Gastroesophageal sphincter (tissue), 4 donors: ENCODE measurements around the gene NEDD4L. TPM values are rescaled to one million over a fixed set of nuclear protein-coding genes. Genes with fewer than 3 reads are reported as not detected.

Experiments
- ATAC-seq: fragments of 150-250 bp; one replicate; pipeline ENCODE4 v1.9.1; 2016; ENCODE audit warnings: mild to moderate bottlenecking, moderate library complexity
- H3K27ac ChIP-seq, 4 donors: fragments of 200-600 bp; sonication (generic) in 3 of 4; 1 replicate in 3 of 4; 2 replicates in 1 of 4; pipeline ENCODE4 v1.5.1; 2016 to 2019
- H3K27me3 ChIP-seq: fragments of 200-600 bp; sonication (generic); one replicate; pipeline ENCODE4 v1.5.1; 2019
- H3K36me3 ChIP-seq, 2 donors: fragments of 200-600 bp; sonication (generic); one replicate each; pipeline ENCODE4 v1.5.1; 2019; ENCODE audit warnings: control low read depth in 1 of 2
- H3K4me1 ChIP-seq, 3 donors: fragments of 200-600 bp; sonication (generic); 1 replicate in 2 of 3; 2 replicates in 1 of 3; pipeline ENCODE4 v1.5.1; 2016 to 2019; ENCODE audit warnings: control low read depth in 2 of 3
- H3K4me3 ChIP-seq, 2 donors: fragments of 200-600 bp; sonication (generic); one replicate each; pipeline ENCODE4 v1.5.1; 2019; ENCODE audit warnings: mild to moderate bottlenecking in 1 of 2, moderate library complexity in 1 of 2
- H3K9me3 ChIP-seq, 3 donors: fragments of 200-600 bp; sonication (generic); one replicate each; pipeline ENCODE4 v1.5.1; 2017 to 2019; ENCODE audit warnings: control low read depth in 2 of 3
- CTCF ChIP-seq, 4 experiments: fragments of 200-600 bp in 2 of 4; fragments of 450-650 bp in 2 of 4; sonication (generic) in 1 of 4; IDR thresholded peaks; one replicate each; pipeline ENCODE4 v1.5.1; 2017 to 2019; ENCODE audit warnings: antibody characterized with exemption in 4 of 4, mild to moderate bottlenecking in 2 of 4, moderate library complexity in 2 of 4
- EP300 ChIP-seq: sonication (generic); formaldehyde crosslinking; IDR thresholded peaks from one replicate; pipeline ENCODE4 v1.6.1; 2017; ENCODE audit warnings: antibody characterized with exemption, mild to moderate bottlenecking
- POLR2A ChIP-seq, 2 donors: fragments of 450-650 bp; IDR thresholded peaks; one replicate each; pipeline ENCODE4 v1.6.1; 2017; ENCODE audit warnings: antibody characterized with exemption in 2 of 2, mild to moderate bottlenecking in 2 of 2, moderate library complexity in 1 of 2
- POLR2AphosphoS5 ChIP-seq: sonication (generic); formaldehyde crosslinking; IDR thresholded peaks from one replicate; pipeline ENCODE4 v1.6.1; 2017; ENCODE audit warnings: antibody characterized with exemption
- WGBS, 2 donors: methylation state at CpG; one replicate each; pipeline ENCODE4 v1.1.5; 2018; ENCODE audit warnings: low coverage in 1 of 2; 5-methylcytosine and 5-hydroxymethylcytosine counted together
- total RNA-seq, 4 donors: library from RNA; depleted of rRNA; stranded (reverse); fragments of >200 nt; gene quantifications; one replicate each; pipeline ENCODE4 v1.1.0, GENCODE V29; 2016

The NEDD4L gene
- total RNA-seq, 4 donors from 2014 or later: 37.0 to 50.9 (median 43.0) TPM

GRCh38 chr18:58067601-58068000 is 23.6 kb downstream of the NEDD4L start:
- H3K27ac ChIP-seq: no peak overlapping the region
- H3K4me1 ChIP-seq: peaks cover 0 to 3% (median 0%) of the 10 kb centered on the region in 3 donors
- no peak for TF ChIP-seq CTCF (IDR thresholded peaks at IDR 0.05)
- TF ChIP-seq POLR2A (IDR thresholded peaks at IDR 0.05): no peak
- TF ChIP-seq EP300: no peak
- no peak for TF ChIP-seq POLR2AphosphoS5
- H3K9me3 ChIP-seq: no peaks in the 10 kb centered on the region
- no peak overlapping the region for H3K4me3 ChIP-seq
- H3K27me3 ChIP-seq: no peaks in the 10 kb centered on the region
- ATAC-seq: no peak
- H3K36me3 ChIP-seq: no peaks in the 10 kb centered on the region
- 86 to 100% methylated on average over 2 of the region's 2 CpGs for WGBS, 2 donors

- peaks cover 0 to 3% (median 0%) of the 10 kb centered on the region in 3 donors for H3K4me1 ChIP-seq
- no peaks in the 10 kb centered on the region for H3K36me3 ChIP-seq
- ATAC-seq: no peak
- H3K27me3 ChIP-seq: no peaks in the 10 kb centered on the region
- H3K27ac ChIP-seq: no peak overlapping the region
- H3K4me3 ChIP-seq: no peak overlapping the region
- TF ChIP-seq POLR2A (IDR thresholded peaks at IDR 0.05) (no peak), POLR2AphosphoS5 (no peak), EP300 (no peak), CTCF (IDR thresholded peaks at IDR 0.05) (no peak)
- H3K9me3 ChIP-seq: no peaks in the 10 kb centered on the region
These were observed 25.1 kb downstream of the NEDD4L start for GRCh38 chr18:58069099-58069498.

- ATAC-seq: no peak
- Histone ChIP-seq H3K4me3 (no peak overlapping the region), H3K36me3 (no peaks in the 10 kb centered on the region), H3K4me1 (peaks cover 0 to 3% (median 0%) of the 10 kb centered on the region in 3 donors), H3K27me3 (no peaks in the 10 kb centered on the region), H3K9me3 (no peaks in the 10 kb centered on the region), H3K27ac (no peak overlapping the region)
- 51 to 64% methylated on average over 2 of the region's 3 CpGs for WGBS, 2 donors
- TF ChIP-seq POLR2AphosphoS5: no peak
- TF ChIP-seq CTCF (IDR thresholded peaks at IDR 0.05): no peak
- TF ChIP-seq POLR2A (IDR thresholded peaks at IDR 0.05): no peak
- TF ChIP-seq EP300: no peak
These were observed 25.8 kb downstream of the NEDD4L start for GRCh38 chr18:58069721-58070292.

GRCh38 chr18:58076052-58076451 is 32.0 kb downstream of the NEDD4L start:
- Histone ChIP-seq H3K27me3 (no peaks in the 10 kb centered on the region), H3K36me3 (no peaks in the 10 kb centered on the region), H3K27ac (no peak overlapping the region), H3K4me3 (no peak overlapping the region), H3K9me3 (no peaks in the 10 kb centered on the region), H3K4me1 (no peaks in the 10 kb centered on the region)
- no peak for ATAC-seq
- no peak for TF ChIP-seq POLR2AphosphoS5
- no peak for TF ChIP-seq POLR2A (IDR thresholded peaks at IDR 0.05)
- TF ChIP-seq CTCF (IDR thresholded peaks at IDR 0.05): no peak
- no peak for TF ChIP-seq EP300
- 43 to 63% methylated on average over 2 of the region's 2 CpGs for WGBS, 2 donors

- H3K9me3 ChIP-seq: no peaks in the 10 kb centered on the region
- ATAC-seq: no peak
- H3K36me3 ChIP-seq: no peaks in the 10 kb centered on the region
- H3K4me3 ChIP-seq: no peak overlapping the region
- H3K27ac ChIP-seq: no peak overlapping the region
- H3K27me3 ChIP-seq: no peaks in the 10 kb centered on the region
- no peaks in the 10 kb centered on the region for H3K4me1 ChIP-seq
- TF ChIP-seq POLR2A (IDR thresholded peaks at IDR 0.05): no peak
- WGBS, 2 donors: 67 to 72% methylated on average over 6 to 9 of the region's 9 CpGs
These were observed 33.3 kb downstream of the NEDD4L start for GRCh38 chr18:58077329-58077728.
